HepG2 (cell line): ENCODE measurements around the gene HSD3B7. TPM values are rescaled to one million over a fixed set of nuclear protein-coding genes. Genes with fewer than 3 reads are reported as not detected.

Experiments
- GATA4 ChIP-seq: sonication (generic); IDR thresholded peaks from 2 replicates; pipeline ENCODE4 v1.6.1; 2016; ENCODE audit warnings: antibody characterized with exemption, low read depth, borderline replicate concordance
- GPN1 ChIP-seq: sonication (generic); formaldehyde crosslinking; IDR thresholded peaks from 2 replicates; pipeline ENCODE4 v1.5.1; 2020; ENCODE audit warnings: missing genetic modification reagents, borderline replicate concordance
- MEIS2 ChIP-seq: sonication (generic); formaldehyde crosslinking; IDR thresholded peaks from 2 replicates; pipeline ENCODE4 v1.9.0; 2021; ENCODE audit warnings: mild to moderate bottlenecking, missing genetic modification reagents
- MZF1 ChIP-seq: sonication (generic); formaldehyde crosslinking; IDR thresholded peaks from 2 replicates; pipeline ENCODE4 v1.8.1; 2023; ENCODE audit warnings: mild to moderate bottlenecking, missing genetic modification reagents, borderline replicate concordance
- NCOA5 ChIP-seq: sonication (generic); formaldehyde crosslinking; IDR thresholded peaks from 2 replicates; pipeline ENCODE4 v1.4.0; 2020; ENCODE audit warnings: missing genetic modification reagents
- NR2C2 ChIP-seq: sonication (generic); formaldehyde crosslinking; IDR thresholded peaks from 2 replicates; pipeline ENCODE4 v1.4.0; 2020; ENCODE audit warnings: missing genetic modification reagents, mild to moderate bottlenecking, moderate library complexity, borderline replicate concordance
- ZFP36L1 ChIP-seq: sonication (generic); formaldehyde crosslinking; IDR thresholded peaks from 2 replicates; pipeline ENCODE4 v1.8.0; 2022; ENCODE audit warnings: mild to moderate bottlenecking, missing genetic modification reagents, moderate library complexity
- ZNF256 ChIP-seq: sonication (generic); formaldehyde crosslinking; conservative IDR thresholded peaks from 2 replicates; pipeline ENCODE4 v1.4.0; 2020; ENCODE audit warnings: missing genetic modification reagents
- ZNF441 ChIP-seq: sonication (generic); formaldehyde crosslinking; IDR thresholded peaks from 2 replicates; pipeline ENCODE4 v1.7.0; 2021; ENCODE audit warnings: missing genetic modification reagents, borderline replicate concordance
- ZNF556 ChIP-seq: sonication (generic); formaldehyde crosslinking; IDR thresholded peaks from 2 replicates; pipeline ENCODE4 v1.4.0; 2020; ENCODE audit warnings: mild to moderate bottlenecking, missing genetic modification reagents, borderline replicate concordance
- ZNF737 ChIP-seq: sonication (generic); formaldehyde crosslinking; IDR thresholded peaks from 2 replicates; pipeline ENCODE4 v1.5.0; 2020; ENCODE audit warnings: missing genetic modification reagents, mild to moderate bottlenecking, borderline replicate concordance
- polyA plus RNA-seq, 8 experiments: library from polyadenylated mRNA; depleted of rRNA in 3 of 8; stranded (reverse) in 7 of 8; unstranded in 1 of 8; fragments of >200 nt; fragmentation: Illumina TruSeq in 4 of 8; extraction: Trizol in 4 of 8; gene quantifications; 2 replicates each; pipeline versions ENCODE4 v1.2.1 to v1.2.3, GENCODE V29; 2011 to 2016; ENCODE audit warnings: low read depth in 4 of 8, missing spikeins in 1 of 8, mixed read lengths in 1 of 8; ENCODE audit not compliant: insufficient read depth in 1 of 8
- total RNA-seq, 5 experiments: library from RNA; depleted of rRNA; stranded (reverse); fragments of >200 nt; fragmentation: Illumina TruSeq; extraction: Trizol; gene quantifications; 2 replicates each; pipeline ENCODE4 v1.2.3, GENCODE V29; 2016; ENCODE audit warnings: low read depth in 1 of 5
- TF ChIP-seq, protein P1 (sequence below): sonication (generic); formaldehyde crosslinking; IDR thresholded peaks from 2 replicates; pipeline ENCODE4 v1.4.0; 2020; ENCODE audit warnings: low read depth, missing genetic modification reagents
- TF ChIP-seq, protein P2 (sequence below): sonication (generic); formaldehyde crosslinking; IDR thresholded peaks from 2 replicates; pipeline ENCODE4 v1.8.0; 2022; ENCODE audit warnings: missing genetic modification reagents, mild to moderate bottlenecking, borderline replicate concordance
- TF ChIP-seq, protein P3 (sequence below): IDR thresholded peaks from 2 replicates; pipeline ENCODE4 v1.6.1; 2016; ENCODE audit warnings: control low read depth
- TF ChIP-seq, protein P4 (sequence below): sonication (generic); formaldehyde crosslinking; IDR thresholded peaks from 2 replicates; pipeline ENCODE4 v1.4.0; 2020; ENCODE audit warnings: missing genetic modification reagents

The HSD3B7 gene
- total and polyA plus RNA-seq, 2 of the 13 experiments (the other 11 are each of a cell fraction or from before 2014, with no cell fraction given), result 32.9 to 69.7 TPM

DNA sequence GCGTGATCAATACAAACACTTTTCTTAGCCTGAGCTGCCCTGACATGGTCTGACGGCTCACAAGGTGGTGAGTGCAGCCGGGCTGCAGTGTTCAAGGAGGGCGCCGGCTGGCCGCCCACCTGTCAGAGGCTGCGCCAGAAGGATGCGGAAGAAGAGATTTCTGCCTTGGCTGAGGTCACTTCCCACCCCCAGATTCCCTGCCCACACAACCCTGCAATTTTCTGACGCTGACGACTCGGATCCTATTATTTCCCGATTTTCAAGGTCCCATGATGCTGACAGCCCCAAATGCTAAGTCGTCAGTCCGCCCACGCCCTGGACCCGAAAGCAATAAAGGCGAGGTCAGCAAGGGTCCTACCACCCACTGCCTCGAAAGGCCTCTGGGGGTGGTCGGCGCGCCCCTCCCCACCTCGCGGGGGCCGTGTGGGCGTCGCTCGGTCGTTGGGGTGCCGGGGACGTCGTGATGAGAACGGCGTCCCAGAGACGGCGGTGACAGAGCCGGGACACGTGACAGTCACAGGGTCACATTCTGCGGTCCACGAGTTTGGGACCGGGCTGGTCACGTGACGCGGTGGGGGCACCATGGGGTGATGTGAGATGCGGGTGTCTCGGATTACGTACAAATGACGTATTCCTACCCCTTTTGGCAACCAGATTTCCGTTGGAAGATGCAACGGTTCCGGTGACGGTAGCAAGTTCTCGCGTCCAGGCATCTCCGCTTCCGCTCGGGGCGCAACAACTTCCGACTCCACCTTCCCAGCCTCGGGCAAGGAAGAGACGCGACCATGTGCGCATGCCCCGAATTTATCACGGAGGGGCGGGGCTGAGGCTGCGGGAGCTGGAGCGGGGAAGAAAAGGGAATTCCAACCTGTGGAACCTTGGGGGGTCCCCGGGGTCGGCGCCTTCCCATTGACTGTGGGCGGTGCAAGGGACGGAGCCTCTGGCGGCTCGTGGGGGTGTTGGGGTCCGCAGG is 48.0 kb downstream of the HSD3B7 start, which contains the start of gene STX4 (continued):
- TF ChIP-seq, protein P1, sequence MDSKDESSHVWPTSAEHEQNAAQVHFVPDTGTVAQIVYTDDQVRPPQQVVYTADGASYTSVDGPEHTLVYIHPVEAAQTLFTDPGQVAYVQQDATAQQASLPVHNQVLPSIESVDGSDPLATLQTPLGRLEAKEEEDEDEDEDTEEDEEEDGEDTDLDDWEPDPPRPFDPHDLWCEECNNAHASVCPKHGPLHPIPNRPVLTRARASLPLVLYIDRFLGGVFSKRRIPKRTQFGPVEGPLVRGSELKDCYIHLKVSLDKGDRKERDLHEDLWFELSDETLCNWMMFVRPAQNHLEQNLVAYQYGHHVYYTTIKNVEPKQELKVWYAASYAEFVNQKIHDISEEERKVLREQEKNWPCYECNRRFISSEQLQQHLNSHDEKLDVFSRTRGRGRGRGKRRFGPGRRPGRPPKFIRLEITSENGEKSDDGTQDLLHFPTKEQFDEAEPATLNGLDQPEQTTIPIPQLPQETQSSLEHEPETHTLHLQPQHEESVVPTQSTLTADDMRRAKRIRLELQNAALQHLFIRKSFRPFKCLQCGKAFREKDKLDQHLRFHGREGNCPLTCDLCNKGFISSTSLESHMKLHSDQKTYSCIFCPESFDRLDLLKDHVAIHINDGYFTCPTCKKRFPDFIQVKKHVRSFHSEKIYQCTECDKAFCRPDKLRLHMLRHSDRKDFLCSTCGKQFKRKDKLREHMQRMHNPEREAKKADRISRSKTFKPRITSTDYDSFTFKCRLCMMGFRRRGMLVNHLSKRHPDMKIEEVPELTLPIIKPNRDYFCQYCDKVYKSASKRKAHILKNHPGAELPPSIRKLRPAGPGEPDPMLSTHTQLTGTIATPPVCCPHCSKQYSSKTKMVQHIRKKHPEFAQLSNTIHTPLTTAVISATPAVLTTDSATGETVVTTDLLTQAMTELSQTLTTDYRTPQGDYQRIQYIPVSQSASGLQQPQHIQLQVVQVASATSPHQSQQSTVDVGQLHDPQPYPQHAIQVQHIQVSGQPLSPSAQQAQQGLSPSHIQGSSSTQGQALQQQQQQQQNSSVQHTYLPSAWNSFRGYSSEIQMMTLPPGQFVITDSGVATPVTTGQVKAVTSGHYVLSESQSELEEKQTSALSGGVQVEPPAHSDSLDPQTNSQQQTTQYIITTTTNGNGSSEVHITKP (CRISPR knock-in tag), result peak; percentile 43; the same call in 1 of the 2 replicates
- no peak; the same call in 1 of the 2 replicates for TF ChIP-seq ZNF556
- TF ChIP-seq MZF1 (CRISPR knock-in tag), result no peak; the same call in 1 of the 2 replicates
- peak; percentile 44; the same call in 1 of the 2 replicates for TF ChIP-seq GPN1
- TF ChIP-seq MEIS2 (CRISPR knock-in tag), result peak; percentile 68; the same call in 1 of the 2 replicates
- peak; percentile 82; the same call in 1 of the 2 replicates for TF ChIP-seq ZNF737
- TF ChIP-seq ZNF256 (CRISPR knock-in tag), result peak; percentile 85; the same call in 1 of the 2 replicates
- TF ChIP-seq, protein P2, sequence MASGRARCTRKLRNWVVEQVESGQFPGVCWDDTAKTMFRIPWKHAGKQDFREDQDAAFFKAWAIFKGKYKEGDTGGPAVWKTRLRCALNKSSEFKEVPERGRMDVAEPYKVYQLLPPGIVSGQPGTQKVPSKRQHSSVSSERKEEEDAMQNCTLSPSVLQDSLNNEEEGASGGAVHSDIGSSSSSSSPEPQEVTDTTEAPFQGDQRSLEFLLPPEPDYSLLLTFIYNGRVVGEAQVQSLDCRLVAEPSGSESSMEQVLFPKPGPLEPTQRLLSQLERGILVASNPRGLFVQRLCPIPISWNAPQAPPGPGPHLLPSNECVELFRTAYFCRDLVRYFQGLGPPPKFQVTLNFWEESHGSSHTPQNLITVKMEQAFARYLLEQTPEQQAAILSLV, result peak; percentile 68
- peak; percentile 87 for TF ChIP-seq NR2C2 (CRISPR knock-in tag)
- TF ChIP-seq NCOA5 (CRISPR knock-in tag), result no peak
- TF ChIP-seq ZNF441 (CRISPR knock-in tag), result peak; percentile 60; the same call in 1 of the 2 replicates
- TF ChIP-seq, protein P3, sequence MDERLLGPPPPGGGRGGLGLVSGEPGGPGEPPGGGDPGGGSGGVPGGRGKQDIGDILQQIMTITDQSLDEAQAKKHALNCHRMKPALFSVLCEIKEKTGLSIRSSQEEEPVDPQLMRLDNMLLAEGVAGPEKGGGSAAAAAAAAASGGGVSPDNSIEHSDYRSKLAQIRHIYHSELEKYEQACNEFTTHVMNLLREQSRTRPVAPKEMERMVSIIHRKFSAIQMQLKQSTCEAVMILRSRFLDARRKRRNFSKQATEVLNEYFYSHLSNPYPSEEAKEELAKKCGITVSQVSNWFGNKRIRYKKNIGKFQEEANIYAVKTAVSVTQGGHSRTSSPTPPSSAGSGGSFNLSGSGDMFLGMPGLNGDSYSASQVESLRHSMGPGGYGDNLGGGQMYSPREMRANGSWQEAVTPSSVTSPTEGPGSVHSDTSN (CRISPR knock-in tag), result no peak
- TF ChIP-seq, protein P4, sequence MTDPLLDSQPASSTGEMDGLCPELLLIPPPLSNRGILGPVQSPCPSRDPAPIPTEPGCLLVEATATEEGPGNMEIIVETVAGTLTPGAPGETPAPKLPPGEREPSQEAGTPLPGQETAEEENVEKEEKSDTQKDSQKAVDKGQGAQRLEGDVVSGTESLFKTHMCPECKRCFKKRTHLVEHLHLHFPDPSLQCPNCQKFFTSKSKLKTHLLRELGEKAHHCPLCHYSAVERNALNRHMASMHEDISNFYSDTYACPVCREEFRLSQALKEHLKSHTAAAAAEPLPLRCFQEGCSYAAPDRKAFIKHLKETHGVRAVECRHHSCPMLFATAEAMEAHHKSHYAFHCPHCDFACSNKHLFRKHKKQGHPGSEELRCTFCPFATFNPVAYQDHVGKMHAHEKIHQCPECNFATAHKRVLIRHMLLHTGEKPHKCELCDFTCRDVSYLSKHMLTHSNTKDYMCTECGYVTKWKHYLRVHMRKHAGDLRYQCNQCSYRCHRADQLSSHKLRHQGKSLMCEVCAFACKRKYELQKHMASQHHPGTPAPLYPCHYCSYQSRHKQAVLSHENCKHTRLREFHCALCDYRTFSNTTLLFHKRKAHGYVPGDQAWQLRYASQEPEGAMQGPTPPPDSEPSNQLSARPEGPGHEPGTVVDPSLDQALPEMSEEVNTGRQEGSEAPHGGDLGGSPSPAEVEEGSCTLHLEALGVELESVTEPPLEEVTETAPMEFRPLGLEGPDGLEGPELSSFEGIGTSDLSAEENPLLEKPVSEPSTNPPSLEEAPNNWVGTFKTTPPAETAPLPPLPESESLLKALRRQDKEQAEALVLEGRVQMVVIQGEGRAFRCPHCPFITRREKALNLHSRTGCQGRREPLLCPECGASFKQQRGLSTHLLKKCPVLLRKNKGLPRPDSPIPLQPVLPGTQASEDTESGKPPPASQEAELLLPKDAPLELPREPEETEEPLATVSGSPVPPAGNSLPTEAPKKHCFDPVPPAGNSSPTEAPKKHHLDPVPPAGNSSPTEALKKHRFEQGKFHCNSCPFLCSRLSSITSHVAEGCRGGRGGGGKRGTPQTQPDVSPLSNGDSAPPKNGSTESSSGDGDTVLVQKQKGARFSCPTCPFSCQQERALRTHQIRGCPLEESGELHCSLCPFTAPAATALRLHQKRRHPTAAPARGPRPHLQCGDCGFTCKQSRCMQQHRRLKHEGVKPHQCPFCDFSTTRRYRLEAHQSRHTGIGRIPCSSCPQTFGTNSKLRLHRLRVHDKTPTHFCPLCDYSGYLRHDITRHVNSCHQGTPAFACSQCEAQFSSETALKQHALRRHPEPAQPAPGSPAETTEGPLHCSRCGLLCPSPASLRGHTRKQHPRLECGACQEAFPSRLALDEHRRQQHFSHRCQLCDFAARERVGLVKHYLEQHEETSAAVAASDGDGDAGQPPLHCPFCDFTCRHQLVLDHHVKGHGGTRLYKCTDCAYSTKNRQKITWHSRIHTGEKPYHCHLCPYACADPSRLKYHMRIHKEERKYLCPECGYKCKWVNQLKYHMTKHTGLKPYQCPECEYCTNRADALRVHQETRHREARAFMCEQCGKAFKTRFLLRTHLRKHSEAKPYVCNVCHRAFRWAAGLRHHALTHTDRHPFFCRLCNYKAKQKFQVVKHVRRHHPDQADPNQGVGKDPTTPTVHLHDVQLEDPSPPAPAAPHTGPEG, result no peak; the same call in none of the 2 replicates
- peak; percentile 89; the same call in 1 of the 2 replicates for TF ChIP-seq ZFP36L1 (CRISPR knock-in tag)
- no peak for TF ChIP-seq GATA4
